NCI-H1092 treated with DMSO at 0.1 percent for 48 hours (cell line): ENCODE measurements around the gene OMD.

Experiments used
- DNase-seq: peaks from one replicate; lab custom pipeline; 2025; lab: John Stamatoyannopoulos, UW

OMD gene

GRCh38 chr9:92424340-92424739 is at the start of gene OMD:
OMD (minus strand) TSS chr9:92424471; CDS start chr9:92417558, 6,913 bp downstream.
- no peak for DNase-seq

- DNase-seq = no peak
Observed at GRCh38 chr9:92468206-92468605, 43.9 kb upstream of the OMD start.

GRCh38 chr9:92467511-92467910 is 43.2 kb upstream of the OMD start:
- DNase-seq = no peak

GRCh38 chr9:92467041-92467440 is 42.8 kb upstream of the OMD start:
- no peak for DNase-seq

- DNase-seq = no peak
Observed at GRCh38 chr9:92463984-92464383, 39.7 kb upstream of the OMD start.

- DNase-seq = no peak
Observed at GRCh38 chr9:92463387-92463786, 39.1 kb upstream of the OMD start.

GRCh38 chr9:92457576-92457975 is 33.3 kb upstream of the OMD start:
- no peak for DNase-seq

- DNase-seq = no peak
Observed at GRCh38 chr9:92455217-92455616, 30.9 kb upstream of the OMD start.

GRCh38 chr9:92446536-92446935 is 22.3 kb upstream of the OMD start:
- DNase-seq = no peak

GRCh38 chr9:92444841-92445240 is 20.6 kb upstream of the OMD start:
- DNase-seq = no peak

GRCh38 chr9:92440751-92441046 is 16.4 kb upstream of the OMD start:
- DNase-seq = no peak

GRCh38 chr9:92439921-92440750 is 15.9 kb upstream of the OMD start:
- DNase-seq = no peak

- no peak for DNase-seq
Observed at GRCh38 chr9:92438900-92439526, 14.7 kb upstream of the OMD start.

- DNase-seq = no peak
Observed at GRCh38 chr9:92435263-92435662, 11.0 kb upstream of the OMD start.

- DNase-seq = no peak
Observed at GRCh38 chr9:92432972-92433548, 8.8 kb upstream of the OMD start.

GRCh38 chr9:92432350-92432749 is 8.1 kb upstream of the OMD start:
- no peak for DNase-seq

- no peak for DNase-seq
Observed at GRCh38 chr9:92429836-92430235, 5.6 kb upstream of the OMD start.

GRCh38 chr9:92426501-92427145 is 2.4 kb upstream of the OMD start:
- DNase-seq = peak; percentile 39

GRCh38 chr9:92425474-92425873 is 1.2 kb upstream of the OMD start:
- DNase-seq = no peak

- no peak for DNase-seq
Observed at GRCh38 chr9:92423612-92424011, 659 bp downstream of the OMD start.

- no peak for DNase-seq
Observed at GRCh38 chr9:92422611-92423338, 1.5 kb downstream of the OMD start.

GRCh38 chr9:92414566-92414965 is 9.7 kb downstream of the OMD start:
- no peak for DNase-seq
